Measurements from ENCODE around the gene ANKS1B.

Gene ANKS1B

DNA sequence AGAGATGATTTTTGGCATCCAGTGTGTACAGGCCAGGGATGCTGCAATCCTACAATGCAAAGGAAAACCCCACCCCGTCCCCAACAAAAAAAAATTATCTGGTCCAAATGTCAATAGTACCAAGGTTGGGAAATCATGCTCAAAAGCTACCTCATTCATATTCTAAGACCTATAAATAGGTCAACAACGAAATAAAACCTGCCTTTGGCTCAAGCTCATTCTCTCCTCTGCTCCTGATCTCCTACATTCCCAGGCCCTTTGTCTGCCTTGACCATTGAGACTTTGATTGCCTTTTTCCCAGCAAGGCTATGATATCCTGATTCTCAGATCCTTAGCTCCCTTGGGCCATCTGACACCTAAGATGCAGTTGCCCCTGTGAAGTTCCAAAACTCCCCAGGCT lies 30.0 kb downstream of the ANKS1B start:
- ChIA-PET CTCF (interaction anchor here (1.6 kb wide), 1 partner anchor 27 kb away, joined by 5 read pairs; no protein-coding TSS in a partner anchor), POLR2A (no interaction called here)
- DNase-seq (ENCODE audit: extremely low spot score) = no peak
- TF ChIP-seq, protein P1, sequence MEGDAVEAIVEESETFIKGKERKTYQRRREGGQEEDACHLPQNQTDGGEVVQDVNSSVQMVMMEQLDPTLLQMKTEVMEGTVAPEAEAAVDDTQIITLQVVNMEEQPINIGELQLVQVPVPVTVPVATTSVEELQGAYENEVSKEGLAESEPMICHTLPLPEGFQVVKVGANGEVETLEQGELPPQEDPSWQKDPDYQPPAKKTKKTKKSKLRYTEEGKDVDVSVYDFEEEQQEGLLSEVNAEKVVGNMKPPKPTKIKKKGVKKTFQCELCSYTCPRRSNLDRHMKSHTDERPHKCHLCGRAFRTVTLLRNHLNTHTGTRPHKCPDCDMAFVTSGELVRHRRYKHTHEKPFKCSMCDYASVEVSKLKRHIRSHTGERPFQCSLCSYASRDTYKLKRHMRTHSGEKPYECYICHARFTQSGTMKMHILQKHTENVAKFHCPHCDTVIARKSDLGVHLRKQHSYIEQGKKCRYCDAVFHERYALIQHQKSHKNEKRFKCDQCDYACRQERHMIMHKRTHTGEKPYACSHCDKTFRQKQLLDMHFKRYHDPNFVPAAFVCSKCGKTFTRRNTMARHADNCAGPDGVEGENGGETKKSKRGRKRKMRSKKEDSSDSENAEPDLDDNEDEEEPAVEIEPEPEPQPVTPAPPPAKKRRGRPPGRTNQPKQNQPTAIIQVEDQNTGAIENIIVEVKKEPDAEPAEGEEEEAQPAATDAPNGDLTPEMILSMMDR (IDR thresholded peaks at IDR 0.05; ENCODE audit: control extremely low read depth, extremely low read depth, low read depth, missing control alignments) = no peak

DNA sequence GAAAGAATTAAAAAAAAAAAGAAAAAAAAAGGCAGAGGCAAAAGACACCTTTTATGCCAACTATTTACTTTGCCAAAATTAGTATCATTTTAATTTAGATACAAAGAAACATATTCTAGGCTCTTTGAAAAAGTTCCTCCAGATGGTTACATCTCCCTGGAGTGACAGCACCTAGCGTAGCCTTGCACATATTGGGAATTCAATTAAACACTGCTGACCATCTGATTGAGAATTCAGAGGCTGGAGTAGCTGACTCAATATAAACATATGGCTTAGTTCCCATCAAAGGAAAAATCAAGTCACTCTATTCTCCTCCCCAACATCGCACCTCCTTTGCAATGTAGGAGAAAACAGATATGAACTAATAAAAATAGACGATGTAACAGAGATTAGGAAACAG lies 36.4 kb downstream of the ANKS1B start:
- no peak for DNase-seq (ENCODE audit: extremely low spot score)
- ChIA-PET CTCF (no interaction called here), POLR2A (no interaction called here)
- TF ChIP-seq, protein P1 (IDR thresholded peaks at IDR 0.05; ENCODE audit: control extremely low read depth, extremely low read depth, low read depth, missing control alignments) = no peak

DNA sequence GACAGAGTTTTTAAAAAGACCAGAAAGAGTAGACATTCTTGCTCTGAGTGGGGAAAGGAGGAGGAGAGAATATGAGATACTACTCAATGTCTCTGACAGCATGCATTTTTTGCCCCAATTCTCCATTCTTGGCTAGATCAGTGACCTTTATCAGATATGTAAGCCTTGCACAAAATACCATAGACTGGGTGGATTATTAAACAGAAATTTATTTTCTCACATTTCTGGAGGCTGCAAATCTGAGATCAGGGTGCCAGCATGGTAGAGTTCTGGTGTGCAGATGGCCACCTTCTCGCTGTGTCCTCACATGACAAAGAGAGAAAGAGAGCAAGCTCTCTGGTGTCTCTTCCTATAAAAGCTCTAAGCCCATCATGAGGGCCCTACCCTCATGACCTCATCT lies 38.6 kb downstream of the ANKS1B start:
- ChIA-PET CTCF (no interaction called here), POLR2A (no interaction called here)
- DNase-seq (ENCODE audit: extremely low spot score) = no peak
- TF ChIP-seq, protein P1 (IDR thresholded peaks at IDR 0.05; ENCODE audit: control extremely low read depth, extremely low read depth, low read depth, missing control alignments) = no peak

DNA sequence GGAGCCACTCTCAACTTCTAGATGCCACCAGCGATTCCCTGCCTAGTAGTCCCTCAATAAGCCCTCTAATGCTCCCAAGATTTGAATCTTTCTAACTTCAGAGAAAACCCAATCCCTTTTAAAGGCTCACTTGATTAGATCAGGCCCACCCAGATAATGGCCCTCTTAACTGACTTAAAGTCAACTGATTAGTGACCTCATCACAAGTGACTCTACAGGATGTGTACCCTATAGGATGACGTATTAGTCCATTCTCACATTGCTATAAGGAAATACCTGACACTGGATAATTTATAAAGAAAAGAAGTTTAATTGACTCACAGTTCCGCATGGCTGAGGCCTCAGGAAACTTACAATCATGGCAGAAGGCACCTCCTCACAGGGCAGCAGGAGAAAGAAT lies 49.1 kb downstream of the ANKS1B start:
- TF ChIP-seq, protein P1 (IDR thresholded peaks at IDR 0.05; ENCODE audit: control extremely low read depth, extremely low read depth, low read depth, missing control alignments) = no peak
- CTCF ChIA-PET = no interaction called here
- POLR2A ChIA-PET = no interaction called here
- DNase-seq (ENCODE audit: extremely low spot score) = no peak

DNA sequence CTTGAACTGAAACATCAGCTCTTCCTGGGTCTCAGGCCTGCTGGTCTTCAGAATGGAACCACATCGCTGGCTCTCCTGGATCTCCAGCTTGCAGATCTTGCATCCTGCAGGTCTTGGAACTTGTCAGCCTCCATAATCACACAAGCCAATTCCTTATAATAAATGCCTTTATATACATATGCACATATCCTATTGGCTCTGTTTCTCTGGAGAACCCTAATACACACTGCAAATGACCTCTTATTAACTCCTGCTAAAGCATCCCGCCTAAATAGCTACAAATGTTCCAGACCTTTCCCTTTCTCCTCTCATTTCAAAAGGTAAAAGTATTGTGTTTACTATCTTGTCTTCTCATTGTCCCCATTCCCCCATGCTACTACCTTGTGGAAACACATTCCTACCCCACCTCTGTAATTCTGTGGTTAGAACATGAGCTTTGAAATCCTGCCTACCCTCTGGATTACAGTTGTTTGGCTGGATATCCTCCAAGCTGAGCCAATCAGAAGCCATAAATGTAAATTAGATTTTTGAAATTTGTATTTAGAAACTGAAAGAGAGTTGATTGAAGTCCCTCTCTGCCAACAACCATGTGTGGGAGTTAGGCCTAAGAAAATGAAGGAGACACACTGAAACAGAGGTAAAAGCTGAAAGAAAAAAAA lies 58.1 kb downstream of the ANKS1B start:
- POLR2A ChIA-PET = no interaction called here
- TF ChIP-seq, protein P1 (IDR thresholded peaks at IDR 0.05; ENCODE audit: control extremely low read depth, extremely low read depth, low read depth, missing control alignments) = no peak
- CTCF ChIA-PET = interaction anchor here (1.0 to 1.7 kb wide), 2 partner anchors 28 to 61 kb away, joined by 3 to 5 read pairs; no protein-coding TSS in a partner anchor
- no peak for DNase-seq (ENCODE audit: extremely low spot score)

DNA sequence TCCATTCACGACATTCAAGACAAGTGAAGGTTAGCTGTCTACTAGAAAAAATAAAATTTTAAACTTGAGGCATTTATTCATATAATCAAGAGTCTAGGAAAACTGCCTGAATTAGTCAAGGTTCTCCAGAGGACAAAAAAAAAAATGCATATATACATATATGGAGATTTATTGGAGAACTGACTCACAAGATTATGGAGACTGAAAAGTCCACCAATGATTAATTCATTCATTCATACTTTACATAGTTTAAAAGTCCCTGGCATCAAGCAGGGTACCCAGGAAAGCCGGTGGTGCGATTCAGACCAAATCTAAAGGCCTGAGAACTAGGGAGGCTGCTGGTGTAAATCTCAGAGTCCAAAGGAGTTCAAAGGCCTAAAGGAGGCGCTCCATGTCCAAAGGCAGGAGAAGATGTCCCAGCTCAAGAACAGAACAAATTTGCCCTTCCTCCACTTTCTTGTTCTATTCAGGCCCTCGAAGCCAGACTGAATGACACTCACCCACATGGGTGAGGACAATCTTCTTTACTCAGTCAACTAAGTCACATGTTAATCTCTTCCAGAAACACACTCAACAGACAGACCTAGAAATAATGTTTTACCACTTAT lies 64.3 kb downstream of the ANKS1B start:
- TF ChIP-seq, protein P1 (IDR thresholded peaks at IDR 0.05; ENCODE audit: control extremely low read depth, extremely low read depth, low read depth, missing control alignments) = no peak
- CTCF ChIA-PET = no interaction called here
- POLR2A ChIA-PET = no interaction called here
- DNase-seq (ENCODE audit: extremely low spot score) = no peak

Measured in GM10248 (cell line).